HepG2 (cell line): ENCODE measurements around the gene YY2. TPM values are rescaled to one million over a fixed set of nuclear protein-coding genes. Genes with fewer than 3 reads are reported as not detected.

Source experiments
- ATF7 ChIP-seq, 2 experiments: fragments of 450-650 bp in 1 of 2; sonication (generic) in 1 of 2; formaldehyde crosslinking in 1 of 2; IDR thresholded peaks; 2 replicates each; pipeline versions ENCODE4 v1.4.0 to v1.6.1; 2016 to 2020; ENCODE audit warnings: antibody characterized with exemption in 1 of 2, mild to moderate bottlenecking in 1 of 2, missing genetic modification reagents in 1 of 2
- CEBPG ChIP-seq: IDR thresholded peaks from 2 replicates; pipeline ENCODE4 v1.6.1; 2016
- GATAD1 ChIP-seq: IDR thresholded peaks from 2 replicates; pipeline ENCODE4 v1.6.1; 2016; ENCODE audit warnings: missing genetic modification reagents, missing compliant biosample characterization
- JUND ChIP-seq: sonication (generic); formaldehyde crosslinking; IDR thresholded peaks from 2 replicates; pipeline ENCODE4 v1.8.0; 2022; ENCODE audit warnings: mild to moderate bottlenecking, missing genetic modification reagents
- KDM5B ChIP-seq: sonication (generic); formaldehyde crosslinking; IDR thresholded peaks from 2 replicates; pipeline ENCODE4 v1.4.0; 2020; ENCODE audit warnings: missing genetic modification reagents, mild to moderate bottlenecking, borderline replicate concordance
- PAX8 ChIP-seq: sonication (generic); formaldehyde crosslinking; IDR thresholded peaks from 2 replicates; pipeline ENCODE4 v1.8.0; 2022; ENCODE audit warnings: mild to moderate bottlenecking, missing genetic modification reagents, borderline replicate concordance
- SCMH1 ChIP-seq: sonication (generic); formaldehyde crosslinking; IDR thresholded peaks from 2 replicates; pipeline ENCODE4 v1.9.0; 2021; ENCODE audit warnings: missing genetic modification reagents, mild to moderate bottlenecking, borderline replicate concordance
- SP5 ChIP-seq: IDR thresholded peaks from 2 replicates; pipeline ENCODE4 v1.6.1; 2016; ENCODE audit warnings: low read depth, borderline replicate concordance
- TP53 ChIP-seq: sonication (generic); formaldehyde crosslinking; conservative IDR thresholded peaks from 2 replicates; pipeline ENCODE4 v1.4.0; 2020; ENCODE audit warnings: missing genetic modification reagents
- YEATS4 ChIP-seq: sonication (generic); formaldehyde crosslinking; IDR thresholded peaks from 2 replicates; pipeline ENCODE4 v1.4.0; 2020; ENCODE audit warnings: missing genetic modification reagents, borderline replicate concordance
- ZKSCAN8 ChIP-seq: IDR thresholded peaks from 2 replicates; pipeline ENCODE4 v1.6.1; 2016; ENCODE audit warnings: borderline replicate concordance, missing genetic modification reagents, missing compliant biosample characterization
- ZNF331 ChIP-seq: sonication (generic); formaldehyde crosslinking; IDR thresholded peaks from 2 replicates; pipeline ENCODE4 v1.4.0; 2020; ENCODE audit warnings: missing genetic modification reagents
- ZNF792 ChIP-seq: IDR thresholded peaks from 2 replicates; pipeline ENCODE4 v1.6.1; 2016
- ZNF839 ChIP-seq: sonication (generic); formaldehyde crosslinking; IDR thresholded peaks from 2 replicates; pipeline ENCODE4 v1.4.0; 2020; ENCODE audit warnings: missing genetic modification reagents, mild to moderate bottlenecking, borderline replicate concordance
- ZSCAN12 ChIP-seq: sonication (generic); formaldehyde crosslinking; IDR thresholded peaks from 2 replicates; pipeline ENCODE4 v1.9.0; 2021; ENCODE audit warnings: mild to moderate bottlenecking, missing genetic modification reagents
- polyA plus RNA-seq, 8 experiments: library from polyadenylated mRNA; depleted of rRNA in 3 of 8; stranded (reverse) in 7 of 8; unstranded in 1 of 8; fragments of >200 nt; fragmentation: Illumina TruSeq in 4 of 8; extraction: Trizol in 4 of 8; gene quantifications; 2 replicates each; pipeline versions ENCODE4 v1.2.1 to v1.2.3, GENCODE V29; 2011 to 2016; ENCODE audit warnings: low read depth in 4 of 8, missing spikeins in 1 of 8, mixed read lengths in 1 of 8; ENCODE audit not compliant: insufficient read depth in 1 of 8
- total RNA-seq, 5 experiments: library from RNA; depleted of rRNA; stranded (reverse); fragments of >200 nt; fragmentation: Illumina TruSeq; extraction: Trizol; gene quantifications; 2 replicates each; pipeline ENCODE4 v1.2.3, GENCODE V29; 2016; ENCODE audit warnings: low read depth in 1 of 5
- TF ChIP-seq, protein P1 (sequence below): sonication (generic); formaldehyde crosslinking; conservative IDR thresholded peaks from 2 replicates; pipeline ENCODE4 v1.5.0; 2020; ENCODE audit warnings: missing genetic modification reagents
- TF ChIP-seq, protein P2 (sequence below): sonication (generic); formaldehyde crosslinking; IDR thresholded peaks from 2 replicates; pipeline ENCODE4 v1.4.0; 2020; ENCODE audit warnings: mild to moderate bottlenecking, missing genetic modification reagents
- TF ChIP-seq, protein P3 (sequence below): sonication (generic); formaldehyde crosslinking; IDR thresholded peaks from 2 replicates; pipeline ENCODE4 v1.8.0; 2023; ENCODE audit warnings: mild to moderate bottlenecking, missing genetic modification reagents
- TF ChIP-seq, protein P4 (sequence below): sonication (generic); formaldehyde crosslinking; IDR thresholded peaks from 2 replicates; pipeline ENCODE4 v1.4.0; 2020; ENCODE audit warnings: missing genetic modification reagents
- TF ChIP-seq, protein P5 (sequence below): sonication (generic); formaldehyde crosslinking; IDR thresholded peaks from 2 replicates; pipeline ENCODE4 v1.4.0; 2020; ENCODE audit warnings: missing genetic modification reagents

YY2 gene
- total and polyA plus RNA-seq, 2 of the 13 experiments (the other 11 are each of a cell fraction or from before 2014, with no cell fraction given) = 0.34 to 0.44 TPM

DNA sequence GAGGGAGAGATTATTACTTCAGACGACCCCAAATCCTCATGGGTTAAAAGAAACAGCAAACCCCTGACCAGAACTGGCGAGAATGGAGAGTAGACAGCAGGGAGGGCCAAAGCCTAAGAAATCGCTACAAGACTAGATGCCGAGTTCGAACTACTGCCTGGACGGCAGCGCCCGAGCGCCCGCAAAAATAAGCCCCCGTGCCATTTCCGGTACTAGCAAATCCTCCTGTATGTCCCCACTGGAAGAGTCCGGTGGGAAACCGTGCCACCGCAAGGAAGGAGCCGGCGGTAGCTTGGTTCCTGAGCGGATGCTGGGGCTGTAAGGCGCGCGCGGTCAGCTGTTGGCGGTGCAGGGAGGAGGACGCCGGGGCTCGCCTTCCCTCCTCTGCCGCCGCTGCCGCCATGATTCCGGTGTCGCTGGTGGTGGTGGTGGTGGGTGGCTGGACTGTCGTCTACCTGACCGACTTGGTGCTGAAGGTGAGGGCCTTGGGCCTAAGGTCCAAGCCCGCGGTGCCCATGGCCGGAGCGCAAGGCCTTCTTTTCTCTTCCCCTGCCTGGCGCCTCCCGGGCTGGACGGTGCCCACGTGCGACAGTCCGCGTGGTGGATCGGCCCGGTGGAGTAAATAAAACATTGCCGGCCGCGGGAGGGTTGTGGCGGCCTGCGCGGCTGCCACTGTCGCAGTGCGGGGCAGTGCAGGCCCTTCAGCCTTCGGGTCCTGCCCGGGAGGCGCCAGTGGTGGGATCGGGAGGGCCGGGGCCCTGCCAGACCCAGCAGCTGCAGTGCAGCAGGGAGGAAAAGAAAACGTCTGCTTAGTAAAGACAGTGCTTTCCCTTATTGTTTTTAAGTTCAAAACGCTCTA is 16.2 kb upstream of the YY2 start, which contains the start of gene MBTPS2 (continued):
- TF ChIP-seq, protein P1, sequence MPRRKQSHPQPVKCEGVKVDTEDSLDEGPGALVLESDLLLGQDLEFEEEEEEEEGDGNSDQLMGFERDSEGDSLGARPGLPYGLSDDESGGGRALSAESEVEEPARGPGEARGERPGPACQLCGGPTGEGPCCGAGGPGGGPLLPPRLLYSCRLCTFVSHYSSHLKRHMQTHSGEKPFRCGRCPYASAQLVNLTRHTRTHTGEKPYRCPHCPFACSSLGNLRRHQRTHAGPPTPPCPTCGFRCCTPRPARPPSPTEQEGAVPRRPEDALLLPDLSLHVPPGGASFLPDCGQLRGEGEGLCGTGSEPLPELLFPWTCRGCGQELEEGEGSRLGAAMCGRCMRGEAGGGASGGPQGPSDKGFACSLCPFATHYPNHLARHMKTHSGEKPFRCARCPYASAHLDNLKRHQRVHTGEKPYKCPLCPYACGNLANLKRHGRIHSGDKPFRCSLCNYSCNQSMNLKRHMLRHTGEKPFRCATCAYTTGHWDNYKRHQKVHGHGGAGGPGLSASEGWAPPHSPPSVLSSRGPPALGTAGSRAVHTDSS (CRISPR knock-in tag) = no peak
- peak; percentile 77 for TF ChIP-seq ZNF331 (CRISPR knock-in tag)
- TF ChIP-seq ZNF792 (CRISPR knock-in tag) = peak; percentile 85; the same call in 1 of the 2 replicates
- TF ChIP-seq JUND = no peak
- no peak for TF ChIP-seq ATF7 (IDR thresholded peaks at IDR 0.05)
- no peak for TF ChIP-seq ATF7 (CRISPR knock-in tag; IDR thresholded peaks at IDR 0.05)
- TF ChIP-seq, protein P2, sequence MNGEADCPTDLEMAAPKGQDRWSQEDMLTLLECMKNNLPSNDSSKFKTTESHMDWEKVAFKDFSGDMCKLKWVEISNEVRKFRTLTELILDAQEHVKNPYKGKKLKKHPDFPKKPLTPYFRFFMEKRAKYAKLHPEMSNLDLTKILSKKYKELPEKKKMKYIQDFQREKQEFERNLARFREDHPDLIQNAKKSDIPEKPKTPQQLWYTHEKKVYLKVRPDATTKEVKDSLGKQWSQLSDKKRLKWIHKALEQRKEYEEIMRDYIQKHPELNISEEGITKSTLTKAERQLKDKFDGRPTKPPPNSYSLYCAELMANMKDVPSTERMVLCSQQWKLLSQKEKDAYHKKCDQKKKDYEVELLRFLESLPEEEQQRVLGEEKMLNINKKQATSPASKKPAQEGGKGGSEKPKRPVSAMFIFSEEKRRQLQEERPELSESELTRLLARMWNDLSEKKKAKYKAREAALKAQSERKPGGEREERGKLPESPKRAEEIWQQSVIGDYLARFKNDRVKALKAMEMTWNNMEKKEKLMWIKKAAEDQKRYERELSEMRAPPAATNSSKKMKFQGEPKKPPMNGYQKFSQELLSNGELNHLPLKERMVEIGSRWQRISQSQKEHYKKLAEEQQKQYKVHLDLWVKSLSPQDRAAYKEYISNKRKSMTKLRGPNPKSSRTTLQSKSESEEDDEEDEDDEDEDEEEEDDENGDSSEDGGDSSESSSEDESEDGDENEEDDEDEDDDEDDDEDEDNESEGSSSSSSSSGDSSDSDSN (CRISPR knock-in tag) = peak; percentile 98
- TF ChIP-seq YEATS4 (CRISPR knock-in tag) = peak; percentile 66
- TF ChIP-seq SCMH1 (CRISPR knock-in tag) = no peak
- no peak for TF ChIP-seq PAX8 (CRISPR knock-in tag)
- peak; percentile 23; the same call in 1 of the 2 replicates for TF ChIP-seq CEBPG (CRISPR knock-in tag)
- no peak for TF ChIP-seq TP53 (CRISPR knock-in tag)
- 0 out of 2 replicates have a peak, but pooled peaks have one; percentile 8 for TF ChIP-seq SP5 (CRISPR knock-in tag)
- TF ChIP-seq, protein P3, sequence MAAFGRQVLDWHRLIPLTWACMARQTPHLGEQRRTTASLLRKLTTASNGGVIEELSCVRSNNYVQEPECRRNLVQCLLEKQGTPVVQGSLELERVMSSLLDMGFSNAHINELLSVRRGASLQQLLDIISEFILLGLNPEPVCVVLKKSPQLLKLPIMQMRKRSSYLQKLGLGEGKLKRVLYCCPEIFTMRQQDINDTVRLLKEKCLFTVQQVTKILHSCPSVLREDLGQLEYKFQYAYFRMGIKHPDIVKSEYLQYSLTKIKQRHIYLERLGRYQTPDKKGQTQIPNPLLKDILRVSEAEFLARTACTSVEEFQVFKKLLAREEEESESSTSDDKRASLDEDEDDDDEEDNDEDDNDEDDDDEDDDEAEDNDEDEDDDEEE (CRISPR knock-in tag) = no peak
- no peak for TF ChIP-seq ZSCAN12 (CRISPR knock-in tag)
- TF ChIP-seq KDM5B (CRISPR knock-in tag) = peak; percentile 77; the same call in 1 of the 2 replicates
- no peak for TF ChIP-seq ZNF839 (CRISPR knock-in tag)
- TF ChIP-seq, protein P4, sequence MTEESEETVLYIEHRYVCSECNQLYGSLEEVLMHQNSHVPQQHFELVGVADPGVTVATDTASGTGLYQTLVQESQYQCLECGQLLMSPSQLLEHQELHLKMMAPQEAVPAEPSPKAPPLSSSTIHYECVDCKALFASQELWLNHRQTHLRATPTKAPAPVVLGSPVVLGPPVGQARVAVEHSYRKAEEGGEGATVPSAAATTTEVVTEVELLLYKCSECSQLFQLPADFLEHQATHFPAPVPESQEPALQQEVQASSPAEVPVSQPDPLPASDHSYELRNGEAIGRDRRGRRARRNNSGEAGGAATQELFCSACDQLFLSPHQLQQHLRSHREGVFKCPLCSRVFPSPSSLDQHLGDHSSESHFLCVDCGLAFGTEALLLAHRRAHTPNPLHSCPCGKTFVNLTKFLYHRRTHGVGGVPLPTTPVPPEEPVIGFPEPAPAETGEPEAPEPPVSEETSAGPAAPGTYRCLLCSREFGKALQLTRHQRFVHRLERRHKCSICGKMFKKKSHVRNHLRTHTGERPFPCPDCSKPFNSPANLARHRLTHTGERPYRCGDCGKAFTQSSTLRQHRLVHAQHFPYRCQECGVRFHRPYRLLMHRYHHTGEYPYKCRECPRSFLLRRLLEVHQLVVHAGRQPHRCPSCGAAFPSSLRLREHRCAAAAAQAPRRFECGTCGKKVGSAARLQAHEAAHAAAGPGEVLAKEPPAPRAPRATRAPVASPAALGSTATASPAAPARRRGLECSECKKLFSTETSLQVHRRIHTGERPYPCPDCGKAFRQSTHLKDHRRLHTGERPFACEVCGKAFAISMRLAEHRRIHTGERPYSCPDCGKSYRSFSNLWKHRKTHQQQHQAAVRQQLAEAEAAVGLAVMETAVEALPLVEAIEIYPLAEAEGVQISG (CRISPR knock-in tag) = peak; percentile 91
- TF ChIP-seq, protein P5, sequence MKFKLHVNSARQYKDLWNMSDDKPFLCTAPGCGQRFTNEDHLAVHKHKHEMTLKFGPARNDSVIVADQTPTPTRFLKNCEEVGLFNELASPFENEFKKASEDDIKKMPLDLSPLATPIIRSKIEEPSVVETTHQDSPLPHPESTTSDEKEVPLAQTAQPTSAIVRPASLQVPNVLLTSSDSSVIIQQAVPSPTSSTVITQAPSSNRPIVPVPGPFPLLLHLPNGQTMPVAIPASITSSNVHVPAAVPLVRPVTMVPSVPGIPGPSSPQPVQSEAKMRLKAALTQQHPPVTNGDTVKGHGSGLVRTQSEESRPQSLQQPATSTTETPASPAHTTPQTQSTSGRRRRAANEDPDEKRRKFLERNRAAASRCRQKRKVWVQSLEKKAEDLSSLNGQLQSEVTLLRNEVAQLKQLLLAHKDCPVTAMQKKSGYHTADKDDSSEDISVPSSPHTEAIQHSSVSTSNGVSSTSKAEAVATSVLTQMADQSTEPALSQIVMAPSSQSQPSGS (CRISPR knock-in tag) = peak; percentile 65
- 0 out of 2 replicates have a peak, but pooled peaks have one; percentile 55 for TF ChIP-seq ZKSCAN8 (CRISPR knock-in tag)
- TF ChIP-seq GATAD1 = peak; percentile 91
